NCI-H345 treated with DMSO at 0.1 percent for 48 hours (cell line): ENCODE measurements around the gene CD163L1.
"Not testable (repeated sequence)": the region's sequence is repeated elsewhere in the genome, so short reads cannot be mapped to it uniquely, and the experiment has no call there.

Experiments used
- DNase-seq: peaks from one replicate; lab custom pipeline; 2025; ENCODE audit not compliant: unreplicated experiment; lab: John Stamatoyannopoulos, UW

The CD163L1 gene

DNA sequence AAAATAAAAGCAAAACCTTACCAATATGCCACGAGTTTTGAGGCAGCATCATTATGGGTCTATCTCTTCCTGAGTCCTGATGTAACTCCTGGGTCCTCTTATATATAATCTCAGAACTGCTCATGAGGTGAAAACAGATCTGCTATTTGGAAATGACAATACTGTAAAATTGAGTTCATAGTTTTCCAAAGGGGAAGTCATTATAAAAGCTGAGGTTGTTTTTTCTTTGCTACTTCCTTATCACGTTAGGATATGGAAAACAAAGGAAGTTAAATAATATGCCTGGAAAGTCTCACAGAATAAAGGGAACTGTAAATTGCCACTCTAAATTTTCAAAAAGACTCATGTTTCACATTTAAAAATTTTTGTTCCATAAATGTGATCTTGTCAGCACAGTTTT is at the start of gene CD163L1:
Gene CD163L1, minus strand, starts transcription at position 78 of the 400 bp plus-strand sequence. Its CDS starts 26 bp downstream, at position 52.
- no peak for DNase-seq

DNA sequence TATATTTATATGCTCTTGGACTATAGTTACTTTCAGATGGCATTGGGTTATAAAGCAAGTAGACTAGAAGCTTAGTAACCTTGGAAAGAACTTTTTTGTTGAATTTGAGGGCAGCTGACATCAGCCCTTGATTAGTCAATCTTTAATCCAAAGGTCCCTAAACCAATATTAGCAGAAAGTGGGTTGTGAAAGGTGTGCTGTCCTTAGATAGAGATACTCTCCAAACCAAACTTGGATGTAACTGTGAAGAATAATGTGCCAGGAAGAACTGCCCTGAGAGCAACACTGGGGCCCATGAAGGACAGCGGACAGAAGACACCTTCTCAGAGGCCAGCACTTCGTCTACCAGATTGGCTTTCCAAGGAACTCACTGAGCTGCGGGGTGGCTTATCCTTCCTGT is 49.1 kb upstream of the CD163L1 start:
- DNase-seq = no peak

DNA sequence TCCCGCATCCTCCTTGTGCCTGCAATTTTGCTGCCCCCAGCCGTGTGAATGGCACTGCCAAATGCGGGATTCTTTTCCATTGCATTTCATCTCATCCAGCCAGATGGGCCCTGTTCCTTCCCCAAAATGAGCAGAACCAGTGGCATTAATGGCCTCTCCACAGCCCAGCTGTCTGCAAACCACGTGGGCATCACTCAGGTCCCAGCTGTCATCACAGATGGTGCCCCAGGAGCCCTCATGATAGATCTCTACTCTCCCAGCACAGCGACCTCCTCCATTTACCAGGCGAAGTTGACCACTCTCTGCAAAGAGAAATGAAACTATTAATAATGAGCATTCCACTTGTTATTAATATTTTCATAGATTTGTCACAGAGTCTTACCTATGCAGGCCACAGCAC is 42.6 kb upstream of the CD163L1 start:
- DNase-seq = no peak

DNA sequence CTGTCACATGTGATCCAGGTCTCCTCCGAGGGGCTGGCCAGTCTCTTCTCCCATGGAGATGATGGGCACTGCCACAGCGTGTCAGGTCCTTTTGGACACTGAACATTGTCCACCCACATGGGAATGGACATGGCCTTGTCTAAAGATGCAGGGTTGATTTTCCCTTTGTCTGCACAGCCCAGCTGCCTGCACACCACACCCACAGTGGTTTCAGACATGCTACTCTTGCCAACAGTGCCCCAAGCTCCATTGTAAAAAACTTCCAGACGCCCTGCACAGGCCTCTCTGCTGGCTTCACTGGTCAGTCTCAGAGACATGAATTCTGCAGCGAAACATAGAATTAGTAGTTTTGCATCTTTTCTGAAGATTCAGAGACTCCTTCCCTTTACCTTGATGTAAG is 41.1 kb upstream of the CD163L1 start:
- no peak for DNase-seq

DNA sequence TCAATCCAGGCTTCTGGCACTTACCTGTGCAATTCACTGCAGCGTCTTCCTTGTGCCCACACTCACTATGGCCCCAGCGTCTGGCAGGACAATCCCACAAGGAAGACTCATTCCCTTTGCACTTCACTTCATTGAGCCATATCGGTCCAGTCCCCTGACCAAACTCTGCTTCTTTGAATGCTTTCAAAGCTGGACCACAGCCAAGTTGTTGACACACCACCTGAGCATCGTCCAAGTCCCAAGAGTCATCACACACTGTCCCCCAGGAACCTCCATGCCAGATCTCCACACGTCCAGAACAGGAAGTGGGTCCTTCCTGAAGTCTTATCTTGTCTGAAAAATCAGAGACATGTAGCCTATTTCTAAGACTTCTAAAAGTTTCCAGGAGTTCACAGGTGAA is 39.4 kb upstream of the CD163L1 start:
- no peak for DNase-seq

DNA sequence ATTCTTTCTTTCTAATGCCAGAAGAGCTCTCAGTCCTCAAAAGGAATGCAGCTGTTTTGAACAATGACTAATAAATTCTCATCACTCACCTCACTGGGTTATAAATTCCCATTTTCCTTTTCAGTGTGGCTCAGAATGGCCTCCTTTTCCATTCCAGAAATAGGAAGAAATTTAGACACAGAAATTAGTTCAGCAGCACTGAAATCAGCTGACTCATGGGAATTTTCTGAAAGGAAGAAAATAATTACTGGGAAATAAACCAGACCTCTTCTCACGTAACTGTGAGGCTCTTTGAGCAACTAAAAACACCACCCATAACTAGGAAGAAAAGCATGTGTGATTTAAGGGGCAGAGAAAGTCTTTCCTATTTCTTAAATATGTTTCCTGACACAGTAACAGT is 35.8 kb upstream of the CD163L1 start:
- no peak for DNase-seq

DNA sequence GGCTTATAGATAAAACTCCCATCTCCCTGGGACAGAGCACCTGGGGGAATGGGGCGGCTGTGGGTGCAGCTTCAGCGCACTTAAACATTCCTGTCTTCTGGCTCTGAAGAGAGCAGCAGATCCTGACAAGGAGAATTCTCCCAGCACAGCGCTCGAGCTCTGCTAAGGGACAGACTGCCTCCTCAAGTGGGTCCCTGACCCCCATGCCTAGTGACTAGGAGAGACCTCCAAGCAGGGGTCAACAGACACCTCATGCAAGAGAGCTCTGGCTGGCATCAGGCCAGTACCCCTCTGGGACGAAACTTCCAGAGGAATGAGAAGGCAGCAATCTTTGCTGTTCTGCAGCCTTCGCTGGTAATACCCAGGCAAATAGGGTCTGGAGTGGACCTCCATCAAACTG is 28.1 kb upstream of the CD163L1 start:
- no peak for DNase-seq

DNA sequence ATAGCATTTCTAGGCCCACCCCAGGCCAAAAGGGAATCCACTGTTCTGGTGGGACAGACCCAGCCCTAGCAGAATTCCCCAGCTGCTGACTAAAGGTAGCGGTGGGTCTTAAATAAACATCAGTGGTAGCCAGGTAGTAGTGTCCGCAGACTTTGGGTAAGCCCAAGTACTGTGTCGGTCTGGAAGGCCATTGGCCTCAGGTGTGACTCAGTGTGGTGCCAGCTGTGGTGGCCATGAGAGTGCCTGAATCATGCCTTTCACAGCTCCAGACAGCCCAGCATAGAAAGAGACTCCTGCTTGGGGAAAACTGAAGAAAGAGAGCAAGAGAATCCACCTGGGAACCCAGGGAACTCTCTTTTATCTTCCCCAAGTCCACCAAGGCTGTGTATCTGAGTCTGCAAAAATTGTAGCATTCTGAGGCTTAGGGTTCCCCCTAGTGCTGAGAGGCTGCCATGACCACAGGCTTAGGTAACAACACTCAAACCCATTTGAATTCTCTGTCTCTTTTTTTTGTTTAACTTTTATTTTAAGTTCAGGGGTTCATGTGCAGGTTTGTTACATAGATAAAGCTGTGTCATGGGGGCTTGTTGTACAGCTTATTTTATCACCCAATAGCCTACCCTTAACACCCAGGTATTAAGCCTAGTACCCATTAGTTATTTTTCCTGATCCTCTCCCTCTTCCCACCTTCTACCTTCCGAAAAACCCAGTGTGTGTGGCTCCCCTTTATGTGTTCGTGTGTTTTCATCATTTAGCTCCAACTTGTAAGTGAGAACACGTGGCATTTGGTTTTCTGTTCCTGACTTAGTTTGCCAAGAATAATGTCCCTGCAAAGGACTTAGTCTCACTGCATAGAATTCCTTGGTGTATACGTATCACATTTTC is 16.7 kb upstream of the CD163L1 start:
- DNase-seq = peak; percentile 2

DNA sequence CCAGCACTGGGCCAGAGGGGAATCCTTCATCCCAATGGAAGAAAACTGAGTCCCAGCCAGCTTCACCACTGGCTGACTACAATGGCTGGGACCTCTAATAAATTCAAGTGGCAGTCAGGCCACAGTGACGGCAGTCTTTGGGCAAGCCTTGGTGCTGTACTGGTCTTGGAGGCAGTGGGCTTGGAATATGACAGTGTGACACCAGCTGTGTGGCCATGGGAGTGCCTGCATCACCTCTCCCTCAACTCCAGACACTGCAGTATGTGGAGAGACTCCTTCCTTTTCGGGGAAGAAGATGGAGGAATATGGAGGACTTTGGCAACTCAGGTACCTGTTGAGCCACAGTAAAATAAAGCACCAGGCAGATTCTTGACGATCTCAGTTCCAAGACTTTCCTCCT is 16.0 kb upstream of the CD163L1 start:
- DNase-seq = no peak

DNA sequence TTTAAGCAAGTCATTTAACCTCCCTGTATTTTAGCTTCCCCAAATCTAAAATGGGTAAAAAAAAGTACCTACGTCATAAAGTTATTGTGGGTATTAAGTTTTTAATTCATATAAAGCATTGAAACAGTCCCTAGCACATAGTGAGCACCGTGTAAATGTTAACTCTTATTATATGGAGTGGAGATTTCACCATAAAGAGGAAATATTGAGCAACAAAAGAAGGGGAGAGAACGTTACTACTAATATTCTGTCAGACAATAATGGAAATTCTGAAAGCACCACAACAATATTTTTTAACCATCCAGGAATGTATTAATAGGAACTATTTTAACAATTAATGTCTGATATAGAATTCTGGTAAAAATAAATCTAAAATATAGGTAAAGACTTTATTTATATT is 7.8 kb upstream of the CD163L1 start:
- DNase-seq = no peak

DNA sequence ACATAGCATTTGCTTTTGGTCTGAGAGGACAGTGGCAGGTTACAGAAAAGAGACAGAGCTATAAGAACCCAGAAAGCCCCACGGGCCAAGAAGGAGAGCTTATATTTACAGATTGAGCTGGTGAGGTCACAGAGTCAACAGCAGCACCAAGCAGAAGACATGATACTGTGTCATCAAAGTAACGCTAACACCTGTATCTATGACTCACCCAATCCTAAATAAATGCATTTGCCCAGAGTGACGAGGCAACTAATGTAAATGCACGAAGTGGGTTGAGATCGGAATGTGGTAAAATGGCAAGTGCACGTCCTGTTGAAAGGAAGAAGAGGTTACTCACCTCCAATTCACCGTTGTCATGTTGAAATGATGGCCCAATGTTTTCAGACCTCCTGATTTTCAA is 6.7 kb upstream of the CD163L1 start:
- DNase-seq = no peak

DNA sequence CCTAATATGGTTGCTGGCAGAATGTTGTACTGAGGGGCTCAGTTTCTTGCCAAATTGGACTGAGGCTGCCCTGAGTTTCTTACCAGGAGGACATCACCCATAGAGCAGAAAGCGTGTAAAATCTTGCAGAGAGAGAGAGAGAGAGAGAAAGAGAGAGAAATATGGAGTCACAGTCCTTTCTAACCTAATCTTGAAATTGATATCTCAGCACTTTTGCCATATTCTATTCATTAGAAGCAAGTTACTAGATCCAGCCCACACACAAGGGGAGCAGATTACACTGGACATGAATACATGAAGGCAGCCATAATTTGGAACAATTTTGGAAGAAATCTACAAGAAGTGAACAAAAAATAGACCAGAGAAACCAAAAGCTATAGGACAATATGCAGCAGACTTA is 4.1 kb upstream of the CD163L1 start:
- DNase-seq = no peak

DNA sequence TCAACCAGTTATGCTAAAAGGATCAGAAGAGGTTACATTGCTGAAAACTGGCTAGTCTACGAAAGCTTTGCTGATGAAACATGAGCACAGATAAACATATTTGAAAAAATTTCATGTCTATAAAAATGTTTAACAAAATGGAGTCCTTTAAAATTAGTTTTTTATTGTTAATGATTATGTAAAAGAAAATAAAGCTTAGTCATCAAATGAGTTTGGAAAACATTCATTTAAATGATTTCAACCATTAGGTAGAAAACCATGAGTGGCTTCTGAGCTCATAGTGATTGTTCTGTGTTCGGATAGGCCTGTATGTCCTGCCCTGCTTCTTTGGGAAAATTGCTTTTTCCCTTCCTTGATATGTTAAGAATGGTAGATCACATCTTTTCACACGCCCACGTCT is 584 bp upstream of the CD163L1 start:
- DNase-seq = no peak

DNA sequence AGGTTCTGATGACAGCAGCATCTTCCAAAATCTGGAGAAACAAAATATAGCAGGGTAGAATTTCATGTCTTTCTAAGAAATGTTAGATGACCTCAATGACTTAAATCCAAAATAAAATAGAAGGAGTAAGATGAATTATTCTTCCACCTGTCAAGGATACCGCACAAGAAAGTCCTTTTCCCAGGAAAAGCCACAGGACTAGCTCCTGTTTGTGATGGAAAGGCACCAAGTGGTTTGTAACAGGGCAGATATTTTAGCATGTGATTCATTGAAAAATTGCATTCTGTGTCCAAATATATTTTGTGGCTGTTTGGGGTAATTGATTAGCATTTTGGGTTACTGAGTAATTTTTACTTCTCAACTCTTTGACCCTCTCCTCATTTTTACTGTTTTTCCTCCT is 2.7 kb downstream of the CD163L1 start:
- no peak for DNase-seq

DNA sequence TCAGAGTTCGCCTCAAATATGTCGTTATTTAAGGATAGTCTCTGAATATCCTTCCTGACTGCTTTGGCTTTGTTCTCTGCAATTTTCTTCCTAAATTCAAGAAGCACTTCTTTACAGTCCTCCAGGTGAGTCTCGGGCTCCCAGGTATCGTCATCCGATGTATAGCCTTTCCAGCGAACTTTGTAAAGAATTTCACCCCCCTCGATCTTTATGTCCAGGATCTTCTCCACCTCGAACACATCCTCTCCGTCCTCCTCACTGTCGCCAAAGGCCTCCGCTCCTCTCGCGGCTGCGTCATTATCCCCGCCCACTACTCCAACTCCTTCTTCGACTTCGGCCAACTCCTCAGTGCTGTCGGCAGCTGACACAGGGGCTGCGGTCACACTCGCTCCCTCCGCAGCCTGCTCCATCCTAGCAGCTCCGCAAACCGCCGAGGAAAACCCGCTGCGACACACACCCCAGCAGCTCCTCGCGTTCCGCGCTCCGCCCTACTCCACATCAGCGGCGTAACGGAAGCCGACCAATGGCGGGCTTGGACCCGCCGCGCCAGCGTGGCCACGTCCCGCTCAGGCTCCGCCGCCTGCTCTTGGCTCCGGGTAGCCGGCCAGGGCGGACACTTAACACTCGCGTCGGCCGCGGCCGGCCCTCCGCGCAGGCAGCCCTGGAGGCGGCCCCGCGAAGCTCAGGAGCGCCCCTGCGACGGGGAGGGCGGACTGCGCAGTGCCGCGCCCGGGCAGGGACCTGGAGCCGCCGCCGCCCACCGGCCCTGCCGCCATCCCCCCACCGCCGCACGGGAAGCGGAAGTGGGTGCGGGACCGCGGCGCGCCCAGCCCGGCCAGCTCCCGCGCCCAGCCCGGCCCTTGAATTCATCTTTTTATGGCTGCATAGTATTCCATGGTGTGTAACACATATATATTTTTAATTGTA is 4.1 kb downstream of the CD163L1 start:
- no peak for DNase-seq

DNA sequence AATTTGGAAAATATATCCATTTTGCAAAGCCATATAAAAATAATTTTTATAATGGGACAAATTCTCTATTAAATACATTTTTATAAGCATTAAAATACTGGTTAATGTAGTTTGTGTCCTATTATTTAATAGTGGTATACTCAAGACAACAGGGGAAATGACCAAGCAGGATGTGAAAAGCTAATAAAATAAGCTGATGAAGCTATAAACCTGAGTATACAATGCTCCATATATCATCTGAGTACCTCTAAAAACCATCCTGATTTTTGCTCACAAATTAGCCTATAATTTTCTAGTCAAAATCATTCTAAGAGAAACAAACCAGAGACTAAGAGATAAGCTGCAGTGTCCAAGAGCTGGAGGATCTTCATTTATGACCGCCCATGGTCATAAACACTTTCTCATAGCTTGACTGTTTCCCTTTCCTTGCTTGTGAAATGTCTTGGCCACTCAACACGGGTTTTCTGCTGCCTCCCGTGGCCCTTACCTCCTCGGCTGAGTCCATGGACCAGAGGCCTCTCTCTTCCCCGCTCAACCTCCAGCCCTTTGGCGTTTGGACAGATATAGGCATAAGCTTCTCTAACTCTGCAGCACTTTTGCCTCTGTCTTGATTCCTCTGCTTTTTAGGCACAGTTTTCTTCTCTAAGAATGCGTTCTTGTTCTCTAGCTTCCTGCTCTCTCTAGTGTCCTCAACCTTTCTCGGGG is 5.5 kb downstream of the CD163L1 start:
- DNase-seq = not testable (repeated sequence)

DNA sequence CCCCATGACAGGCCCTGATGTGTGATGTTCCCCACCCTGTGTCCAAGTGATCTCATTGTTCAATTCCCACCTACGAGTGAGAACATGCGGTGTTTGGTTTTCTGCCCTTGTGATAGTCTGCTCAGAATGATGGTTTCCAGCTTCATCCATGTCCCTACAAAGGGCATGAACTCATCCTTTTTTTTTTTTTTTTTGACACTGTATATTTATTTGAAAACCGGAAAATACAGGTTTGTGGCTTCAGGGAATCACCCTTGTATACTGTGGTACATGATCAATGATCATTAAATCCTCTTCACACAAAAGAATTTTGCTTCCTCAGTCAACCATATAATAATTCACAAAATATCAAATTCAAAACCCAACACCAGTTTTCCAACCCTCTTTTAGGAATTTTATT is 6.5 kb downstream of the CD163L1 start:
- DNase-seq = not testable (repeated sequence)

DNA sequence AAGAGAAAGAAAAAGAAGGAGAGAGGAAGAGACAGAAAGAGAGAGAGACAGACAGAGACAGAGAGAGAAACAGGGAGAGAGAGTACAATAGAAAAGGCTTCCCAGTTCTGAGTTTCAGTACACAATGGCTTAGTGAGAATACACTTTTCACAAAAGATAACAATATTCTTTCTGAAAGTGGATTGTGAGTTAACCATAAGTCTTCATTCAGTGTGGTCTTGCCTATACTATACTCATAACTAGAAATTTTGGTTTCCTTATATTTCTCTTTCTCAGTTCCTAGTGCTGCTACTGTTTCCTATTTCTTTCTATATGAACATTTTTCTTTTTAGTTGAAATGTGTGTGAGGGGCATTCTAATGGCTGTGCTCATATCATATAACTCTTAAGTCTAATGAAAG is 9.3 kb downstream of the CD163L1 start:
- no peak for DNase-seq

DNA sequence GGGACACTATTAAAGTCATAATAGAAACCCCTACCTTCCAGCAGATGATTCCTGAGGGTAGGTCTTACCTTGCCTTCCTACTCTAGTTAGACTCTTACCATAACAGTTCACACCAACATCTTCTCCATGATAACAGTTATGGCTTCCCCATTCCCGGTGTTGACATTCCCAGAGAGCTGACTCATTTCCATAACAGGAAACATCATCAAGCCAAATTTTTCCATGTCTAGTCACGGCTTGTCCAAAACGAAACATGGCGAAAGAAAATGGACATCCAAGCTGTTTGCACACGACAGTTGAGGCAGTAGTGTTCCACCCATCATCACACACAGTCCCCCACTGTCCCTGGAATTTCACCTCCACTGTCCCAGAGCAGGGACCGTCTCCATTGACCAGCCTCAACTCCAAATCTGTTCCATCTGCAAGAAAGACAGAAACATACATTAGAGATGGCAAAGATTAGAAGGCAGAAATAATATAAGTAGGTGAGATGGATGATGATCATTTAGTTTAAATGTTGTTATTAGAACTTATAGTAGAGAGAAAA is 10.6 kb downstream of the CD163L1 start:
- no peak for DNase-seq

DNA sequence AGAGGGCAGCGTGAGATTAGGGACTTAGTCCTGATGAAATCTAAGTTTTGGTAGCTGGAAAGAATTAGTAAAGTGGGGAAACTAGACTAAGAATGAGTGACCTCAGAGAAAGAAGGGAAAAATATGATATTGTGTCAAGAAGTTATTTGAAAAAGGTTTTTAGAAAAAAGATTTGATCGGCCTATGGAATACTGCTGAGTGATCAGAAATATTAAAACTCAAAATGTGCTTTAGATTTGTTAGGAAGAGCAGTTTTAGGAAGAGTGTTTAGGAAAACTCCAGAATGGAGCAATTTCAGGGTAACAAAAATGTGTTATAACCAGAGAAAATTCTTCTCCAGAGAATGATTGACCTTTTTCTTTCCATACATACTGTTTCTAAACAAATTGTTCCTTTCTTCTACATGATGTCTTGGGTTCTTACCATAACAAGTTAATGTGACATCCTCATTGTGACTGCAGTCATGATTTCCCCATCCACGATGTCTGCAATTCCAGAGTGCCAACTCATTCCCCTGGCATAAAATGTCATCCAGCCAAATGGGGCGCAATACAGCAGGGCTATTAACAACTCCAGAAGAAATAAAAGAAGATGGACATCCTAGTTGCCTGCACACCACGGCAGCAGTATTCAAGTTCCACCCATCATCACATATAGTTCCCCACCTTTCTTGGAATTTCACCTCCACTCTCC is 11.8 kb downstream of the CD163L1 start:
- DNase-seq = no peak

DNA sequence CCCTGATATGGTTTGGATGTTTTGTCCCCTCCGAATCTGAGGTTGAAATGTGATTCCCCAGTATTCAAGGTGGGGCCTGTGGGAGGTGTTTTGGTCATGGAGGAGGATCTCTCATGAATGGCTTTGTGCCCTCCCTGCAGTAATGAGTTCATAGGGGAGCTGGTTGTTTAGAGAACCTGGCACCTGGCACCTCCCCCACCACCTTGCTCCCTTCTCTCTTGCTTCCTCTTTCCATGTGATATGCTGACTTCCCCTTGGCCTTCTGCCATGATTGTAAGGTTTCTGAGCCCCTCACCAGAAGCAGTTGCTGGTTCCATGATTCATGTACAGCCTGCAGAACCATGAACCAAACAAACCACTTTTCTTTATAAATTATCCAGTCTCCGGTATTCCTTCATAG is 32.6 kb downstream of the CD163L1 start:
- DNase-seq = no peak
